Measurements from ENCODE around the gene SPATC1L. TPM values are rescaled to one million over a fixed set of nuclear protein-coding genes. Genes with fewer than 3 reads are reported as not detected.

SPATC1L gene
- polyA plus RNA-seq, 2 of the 4 experiments (the other 2 are of a cell fraction) = 0.14 TPM; not detected in 1

DNA sequence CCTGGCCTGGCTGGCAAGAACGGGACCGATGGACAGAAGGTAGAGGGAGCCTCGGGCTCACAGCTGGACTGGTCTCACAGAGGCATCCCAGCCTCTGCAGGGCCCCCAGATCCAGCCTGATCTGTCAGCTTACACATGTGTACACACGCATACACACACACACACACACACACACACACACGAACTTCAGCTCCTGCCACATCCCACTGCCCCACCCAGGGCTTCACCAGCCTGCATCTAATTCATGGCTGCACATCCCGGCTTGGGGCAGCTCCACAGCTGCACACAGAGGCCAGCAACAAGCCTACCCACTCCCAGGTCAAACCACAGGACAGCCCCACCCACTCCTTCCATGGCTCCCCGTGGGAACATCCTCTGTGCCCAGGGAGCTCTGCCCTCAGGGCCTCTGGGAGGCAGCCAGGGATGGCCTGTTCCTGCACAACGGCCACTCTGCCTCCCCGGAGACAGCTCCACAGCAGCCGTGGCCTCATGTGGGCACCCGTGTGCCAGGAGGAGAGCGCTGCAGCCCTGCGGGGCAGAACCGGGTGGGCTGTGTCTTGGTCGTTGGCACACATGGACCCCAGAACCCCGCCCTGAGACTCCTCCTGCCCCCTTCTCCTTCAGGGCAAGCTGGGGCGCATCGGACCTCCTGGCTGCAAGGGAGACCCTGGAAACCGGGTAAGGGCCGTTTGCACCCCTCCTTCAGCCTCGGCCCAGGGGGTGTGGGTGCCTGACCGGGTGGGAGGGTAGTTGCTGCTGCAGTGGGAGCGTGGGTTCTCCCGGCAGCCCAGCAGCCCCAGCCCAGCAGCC is 67.3 kb downstream of the SPATC1L start:
- Histone ChIP-seq H3K9me3 (no peaks in the 10 kb centered on the region), H3K27ac (no peak overlapping the region), H3K4me2 (no peak overlapping the region), H3K4me3 (no peak overlapping the region), H3K4me1 (no peaks in the 10 kb centered on the region)
- ATAC-seq (no peak; a peak in 1 of 6 replicates), FAIRE-seq (no peak), DNase-seq (ENCODE audit: low read depth in 1 of 2, low spot score in 1 of 2) (no peak)
- TF ChIP-seq, protein P1, sequence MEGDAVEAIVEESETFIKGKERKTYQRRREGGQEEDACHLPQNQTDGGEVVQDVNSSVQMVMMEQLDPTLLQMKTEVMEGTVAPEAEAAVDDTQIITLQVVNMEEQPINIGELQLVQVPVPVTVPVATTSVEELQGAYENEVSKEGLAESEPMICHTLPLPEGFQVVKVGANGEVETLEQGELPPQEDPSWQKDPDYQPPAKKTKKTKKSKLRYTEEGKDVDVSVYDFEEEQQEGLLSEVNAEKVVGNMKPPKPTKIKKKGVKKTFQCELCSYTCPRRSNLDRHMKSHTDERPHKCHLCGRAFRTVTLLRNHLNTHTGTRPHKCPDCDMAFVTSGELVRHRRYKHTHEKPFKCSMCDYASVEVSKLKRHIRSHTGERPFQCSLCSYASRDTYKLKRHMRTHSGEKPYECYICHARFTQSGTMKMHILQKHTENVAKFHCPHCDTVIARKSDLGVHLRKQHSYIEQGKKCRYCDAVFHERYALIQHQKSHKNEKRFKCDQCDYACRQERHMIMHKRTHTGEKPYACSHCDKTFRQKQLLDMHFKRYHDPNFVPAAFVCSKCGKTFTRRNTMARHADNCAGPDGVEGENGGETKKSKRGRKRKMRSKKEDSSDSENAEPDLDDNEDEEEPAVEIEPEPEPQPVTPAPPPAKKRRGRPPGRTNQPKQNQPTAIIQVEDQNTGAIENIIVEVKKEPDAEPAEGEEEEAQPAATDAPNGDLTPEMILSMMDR (IDR thresholded peaks at IDR 0.05) = no peak
- TF ChIP-seq TP53 (CRISPR knock-in tag; IDR thresholded peaks at IDR 0.05) = no peak
- TF ChIP-seq PBX3 (IDR thresholded peaks at IDR 0.05) = no peak
- TF ChIP-seq PHF8 (IDR thresholded peaks at IDR 0.05; ENCODE audit: borderline replicate concordance, low read depth) = no peak
- POLR2A ChIA-PET = no interaction called here
- WGBS (ENCODE audit: missing lambda C conversion rate) = 70% methylated on average over 10 of the region's 24 CpGs
- CTCF ChIA-PET = no interaction called here

- ChIA-PET POLR2A (no interaction called here), CTCF (no interaction called here)
- H3K4me3 ChIP-seq = no peak overlapping the region
- DNase-seq (ENCODE audit: low read depth in 1 of 2, low spot score in 1 of 2) (no peak), ATAC-seq (no peak), FAIRE-seq (no peak)
- TF ChIP-seq TP53 (CRISPR knock-in tag; IDR thresholded peaks at IDR 0.05) (no peak), KDM5A (IDR thresholded peaks at IDR 0.05) (no peak), HOXA7 (CRISPR knock-in tag; IDR thresholded peaks at IDR 0.05) (no peak), HOXB13 (CRISPR knock-in tag; IDR thresholded peaks at IDR 0.05; ENCODE audit: low read depth) (no peak), SMC3 (IDR thresholded peaks at IDR 0.05) (no peak), CBX2 (IDR thresholded peaks at IDR 0.05; ENCODE audit: borderline replicate concordance, low read depth) (no peak), MAZ (IDR thresholded peaks at IDR 0.05; ENCODE audit: borderline replicate concordance, low read depth, low read length) (no peak), CEBPB (IDR thresholded peaks at IDR 0.05) (no peak), E2F6 (IDR thresholded peaks at IDR 0.05; ENCODE audit: borderline replicate concordance, low read depth) (no peak), PHF8 (IDR thresholded peaks at IDR 0.05; ENCODE audit: borderline replicate concordance, low read depth) (no peak), ZC3H11A (IDR thresholded peaks at IDR 0.05) (no peak), PBX3 (IDR thresholded peaks at IDR 0.05) (no peak)
- TF ChIP-seq, protein P2, sequence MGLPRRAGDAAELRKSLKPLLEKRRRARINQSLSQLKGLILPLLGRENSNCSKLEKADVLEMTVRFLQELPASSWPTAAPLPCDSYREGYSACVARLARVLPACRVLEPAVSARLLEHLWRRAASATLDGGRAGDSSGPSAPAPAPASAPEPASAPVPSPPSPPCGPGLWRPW (IDR thresholded peaks at IDR 0.05) = no peak
- TF ChIP-seq, protein P3, sequence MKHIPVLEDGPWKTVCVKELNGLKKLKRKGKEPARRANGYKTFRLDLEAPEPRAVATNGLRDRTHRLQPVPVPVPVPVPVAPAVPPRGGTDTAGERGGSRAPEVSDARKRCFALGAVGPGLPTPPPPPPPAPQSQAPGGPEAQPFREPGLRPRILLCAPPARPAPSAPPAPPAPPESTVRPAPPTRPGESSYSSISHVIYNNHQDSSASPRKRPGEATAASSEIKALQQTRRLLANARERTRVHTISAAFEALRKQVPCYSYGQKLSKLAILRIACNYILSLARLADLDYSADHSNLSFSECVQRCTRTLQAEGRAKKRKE (CRISPR knock-in tag; IDR thresholded peaks at IDR 0.05; ENCODE audit: low read depth) = no peak
- 93% methylated on average over 5 of the region's 20 CpGs for WGBS (ENCODE audit: missing lambda C conversion rate)
- no peak overlapping the region for H3K27ac ChIP-seq
- H3K9me3 ChIP-seq = no peaks in the 10 kb centered on the region
- no peaks in the 10 kb centered on the region for H3K4me1 ChIP-seq
- no peak overlapping the region for H3K4me2 ChIP-seq
Observed at GRCh38 chr21:46116189-46116775, 68.0 kb downstream of the SPATC1L start.
